ENCODE data around the gene ACTR5.
A peak's percentile ranks its signal among the peaks of the same experiment; 100 is the strongest.
"Not testable (repeated sequence)": the region's sequence is repeated elsewhere in the genome, so short reads cannot be mapped to it uniquely, and the experiment has no call there.

ACTR5 gene

GRCh38 chr20:38804682-38805501 is 56.6 kb downstream of the ACTR5 start:
- DNase-seq (ENCODE audit: low read depth, low spot score), result peak; percentile 52

- DNase-seq (ENCODE audit: low read depth, low spot score), result peak; percentile 43
Measured at GRCh38 chr20:38805502-38805957, 57.3 kb downstream of the ACTR5 start, which contains the start of gene PPP1R16B. PPP1R16B (plus strand) TSS chr20:38805697; CDS start chr20:38835926, 30,229 bp downstream.

- DNase-seq (ENCODE audit: low read depth, low spot score), result no peak
Measured at GRCh38 chr20:38805958-38806854, 57.9 kb downstream of the ACTR5 start.

GRCh38 chr20:38806855-38807655 is 58.8 kb downstream of the ACTR5 start:
- peak; percentile 16 for DNase-seq (ENCODE audit: low read depth, low spot score)

- no peak for DNase-seq (ENCODE audit: low read depth, low spot score)
Measured at GRCh38 chr20:38809942-38810341, 61.7 kb downstream of the ACTR5 start.

- DNase-seq (ENCODE audit: low read depth, low spot score), result no peak
Measured at GRCh38 chr20:38810926-38811630, 62.8 kb downstream of the ACTR5 start.

GRCh38 chr20:38811769-38812168 is 63.5 kb downstream of the ACTR5 start:
- DNase-seq (ENCODE audit: low read depth, low spot score), result no peak

- no peak for DNase-seq (ENCODE audit: low read depth, low spot score)
Measured at GRCh38 chr20:38812182-38812581, 63.9 kb downstream of the ACTR5 start.

- no peak for DNase-seq (ENCODE audit: low read depth, low spot score)
Measured at GRCh38 chr20:38812709-38813573, 64.7 kb downstream of the ACTR5 start.

GRCh38 chr20:38813574-38813962 is 65.3 kb downstream of the ACTR5 start:
- not testable (repeated sequence) for DNase-seq (ENCODE audit: low read depth, low spot score)

- no peak for DNase-seq (ENCODE audit: low read depth, low spot score)
Measured at GRCh38 chr20:38815446-38815845, 67.2 kb downstream of the ACTR5 start.

GRCh38 chr20:38818113-38819065 is 70.1 kb downstream of the ACTR5 start:
- DNase-seq (ENCODE audit: low read depth, low spot score), result no peak

All from activated CD4-positive, CD25-positive, alpha-beta regulatory T cell treated with anti-CD3 and anti-CD28 coated beads, Interleukin-2, amount 50 U/mL, for 16 hours (primary cell).